ENCODE measurements around the gene MYO10. TPM values are rescaled to one million over a fixed set of nuclear protein-coding genes. Genes with fewer than 3 reads are reported as not detected.
A peak's percentile ranks its signal among the peaks of the same experiment; 100 is the strongest.

Gene MYO10
- polyA plus RNA-seq, 10 donors = 19.9 to 38.1 (median 28.8) TPM

DNA sequence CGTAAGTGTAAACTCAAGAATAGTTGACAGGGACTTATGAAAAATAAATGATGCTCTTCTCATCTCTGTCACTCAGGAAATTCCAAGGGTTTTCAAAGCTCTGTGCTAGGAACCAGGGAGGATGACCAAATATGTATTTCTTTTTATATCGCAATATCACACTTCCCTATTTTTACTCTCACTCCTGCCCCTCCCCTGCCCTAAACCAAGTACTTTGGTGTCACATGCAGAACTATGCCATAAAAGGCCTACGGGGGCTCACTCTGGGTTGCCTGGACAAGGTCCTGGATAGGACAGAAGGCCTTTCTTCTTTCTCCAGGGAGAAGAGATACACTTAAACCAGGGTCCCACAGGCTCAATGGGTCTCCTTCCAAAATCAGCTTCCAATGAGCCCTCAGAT lies 311.0 kb downstream of the MYO10 start:
- no peak for DNase-seq

DNA sequence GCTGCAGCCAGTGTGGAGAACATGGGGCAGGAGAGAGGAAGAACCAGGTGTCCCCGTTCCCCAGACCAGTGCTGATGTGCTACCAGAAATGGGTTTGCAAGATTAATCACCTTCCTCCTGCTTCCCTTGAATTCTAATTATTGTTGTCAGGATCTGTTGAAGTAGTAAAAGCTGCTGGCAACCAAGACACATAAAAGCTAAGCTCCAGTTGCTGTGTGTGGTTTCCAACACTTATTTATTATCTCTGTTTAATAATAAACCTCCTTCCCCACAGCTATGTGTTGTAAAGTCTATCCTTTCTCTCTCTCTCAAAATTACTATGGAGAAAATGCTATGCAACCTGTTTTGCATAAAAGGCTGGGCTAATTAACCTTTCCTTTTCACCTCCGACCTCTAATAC lies 317.0 kb downstream of the MYO10 start:
- DNase-seq = no peak

DNA sequence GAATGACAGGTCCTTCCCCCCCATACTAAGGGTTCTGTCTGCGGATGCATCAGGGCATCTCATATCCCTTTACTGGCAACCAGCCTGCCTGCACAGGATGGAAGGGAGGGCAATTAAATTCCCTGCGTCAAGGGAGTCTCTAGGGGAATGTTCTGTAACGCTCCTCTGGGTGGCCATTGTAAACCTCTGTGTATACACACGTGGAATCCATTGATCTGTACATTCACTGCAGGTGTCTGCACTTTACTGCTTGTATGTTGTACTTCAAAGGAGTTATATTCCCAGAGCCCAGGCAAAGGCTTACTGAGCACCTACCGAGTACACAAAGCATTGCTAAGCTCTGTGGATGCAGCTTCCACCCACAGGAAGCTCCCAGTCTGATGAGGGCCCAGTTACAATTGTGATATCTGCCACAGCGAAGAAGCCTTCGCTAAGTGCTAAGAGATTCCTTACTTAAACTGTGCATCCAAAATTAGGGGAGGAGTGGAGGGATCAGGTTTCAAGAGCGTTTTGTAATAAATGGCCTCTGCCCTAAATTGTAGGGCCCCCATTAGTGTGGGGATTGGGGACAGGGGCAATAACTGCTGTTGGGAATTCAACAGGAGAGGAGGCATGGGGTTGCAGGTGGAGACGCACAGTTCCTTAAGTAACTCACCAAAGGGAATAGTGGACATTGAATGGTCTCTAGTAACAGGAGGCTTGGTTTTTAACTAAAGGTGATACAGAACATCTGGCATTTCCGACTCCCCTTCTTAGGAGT lies 317.8 kb downstream of the MYO10 start:
- DNase-seq = no peak

GRCh38 chr5:16617274-16617968 lies 318.7 kb downstream of the MYO10 start:
- DNase-seq = no peak

DNA sequence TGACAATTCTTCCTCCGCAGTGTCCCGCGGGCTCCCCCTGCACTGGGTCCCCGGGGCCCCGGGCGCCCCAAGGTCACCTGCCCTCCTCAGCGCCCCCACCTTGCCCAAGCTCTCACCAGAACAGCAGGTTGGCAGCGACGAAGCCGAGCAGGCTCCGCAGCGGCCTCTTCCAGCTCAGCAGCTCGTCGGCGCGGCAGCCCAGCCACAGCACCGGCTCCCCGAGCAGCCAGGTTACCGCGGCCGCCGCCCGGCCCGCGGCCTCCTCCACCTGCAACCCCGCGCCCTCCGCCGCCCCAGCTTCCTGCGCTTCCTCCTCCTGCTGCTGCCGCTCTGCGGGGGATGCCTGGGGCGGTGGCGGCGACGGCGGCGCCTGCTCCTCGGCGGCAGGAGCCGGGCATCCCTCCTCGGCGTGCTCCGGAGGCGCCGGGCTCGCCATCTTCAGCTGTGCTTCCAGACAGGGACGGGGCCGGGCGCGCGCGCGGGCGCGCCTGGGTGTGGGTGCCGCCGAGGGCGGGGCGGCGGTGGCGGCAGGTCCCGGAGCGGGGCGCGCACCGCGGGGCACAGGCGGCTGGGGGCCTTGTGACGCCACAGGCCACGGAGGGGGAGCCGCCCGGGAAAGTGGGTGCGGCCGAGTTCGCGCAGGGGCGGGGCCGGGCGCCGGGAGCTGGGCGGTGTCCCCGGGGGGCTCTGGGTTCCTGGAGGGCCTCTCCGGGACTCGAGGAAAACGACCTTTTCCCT lies 319.4 kb downstream of the MYO10 start, which contains the start of gene RETREG1:
RETREG1 (minus strand) TSS at position 462 of the 738 bp plus-strand sequence; CDS start at position 436, 26 bp downstream.
- peak; percentile 15 to 66 (median 47) for DNase-seq

- no peak for DNase-seq
Measured at GRCh38 chr5:16615741-16616535, 320.1 kb downstream of the MYO10 start.

DNA sequence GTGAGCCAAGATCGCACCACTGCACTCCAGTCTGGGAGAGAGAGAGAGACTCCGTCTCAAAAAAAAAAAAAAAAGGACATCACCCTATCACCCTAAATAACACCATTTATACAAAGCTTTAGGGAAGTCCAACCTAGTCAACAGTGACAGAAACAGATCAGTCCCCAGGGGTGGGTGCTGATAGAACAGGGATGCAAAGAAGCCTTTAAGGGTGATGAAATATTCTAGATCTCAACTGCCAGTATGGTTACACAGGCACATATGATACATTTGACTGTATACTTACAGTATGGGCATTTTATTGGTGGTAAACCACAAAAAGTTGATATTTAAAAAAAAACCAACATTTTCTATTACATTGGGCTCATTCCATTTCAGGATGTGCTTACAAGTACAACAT lies 324.1 kb downstream of the MYO10 start:
- no peak for DNase-seq
